C4-2B (cell line): ENCODE measurements around the gene BLID.

Experiments
- H3K27ac ChIP-seq: fragments of 450-650 bp; 2 replicates; pipeline ENCODE4 v1.5.1; 2017
- ZFX ChIP-seq: fragments of 450-650 bp; IDR thresholded peaks from 2 replicates; pipeline ENCODE4 v1.6.1; 2017
- TF ChIP-seq, protein P1 (sequence below): fragments of 450-650 bp; conservative IDR thresholded peaks from 2 replicates; pipeline ENCODE4 v1.5.1; 2017; ENCODE audit warnings: mild to moderate bottlenecking

The BLID gene, protein sequence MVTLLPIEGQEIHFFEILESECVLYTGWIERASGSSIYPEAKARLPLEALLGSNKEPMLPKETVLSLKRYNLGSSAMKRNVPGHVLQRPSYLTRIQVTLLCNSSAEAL

DNA sequence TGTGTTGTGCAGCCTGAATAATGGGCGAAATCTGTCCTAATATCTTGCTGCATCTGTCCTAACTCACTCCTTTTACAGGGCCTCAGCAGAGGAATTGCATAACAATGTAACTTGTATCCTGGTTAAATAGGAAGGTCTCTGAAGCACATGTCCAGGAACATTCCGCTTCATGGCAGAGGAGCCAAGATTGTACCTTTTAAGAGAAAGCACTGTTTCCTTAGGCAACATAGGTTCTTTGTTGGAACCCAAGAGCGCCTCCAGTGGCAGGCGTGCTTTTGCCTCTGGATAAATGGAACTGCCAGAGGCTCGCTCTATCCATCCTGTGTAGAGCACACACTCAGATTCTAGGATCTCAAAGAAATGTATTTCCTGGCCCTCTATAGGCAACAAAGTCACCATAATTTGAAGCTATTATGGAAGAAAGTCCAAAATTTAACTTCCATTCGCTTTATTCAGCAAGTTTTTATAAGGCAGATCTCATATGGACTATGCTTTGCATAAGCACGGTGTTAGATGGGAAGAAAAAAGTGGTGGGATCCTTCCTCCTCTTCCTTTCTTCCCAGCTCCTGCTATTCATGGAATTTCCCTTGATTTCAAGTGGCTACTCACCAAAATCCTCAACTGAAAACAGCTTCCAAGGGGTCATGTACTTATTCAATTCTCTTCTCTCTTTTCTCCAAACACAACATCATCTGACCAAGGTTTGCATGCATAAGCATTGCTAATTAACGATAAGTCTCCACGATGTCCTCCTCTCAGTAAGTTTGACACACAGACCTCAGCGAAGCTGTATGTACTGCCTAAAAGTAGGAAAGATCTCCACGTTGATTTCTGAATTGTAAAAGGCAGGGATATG lies at the start of gene BLID:
Gene BLID (minus strand): TSS at position 692 of the 856 bp plus-strand sequence. CDS start 293 bp downstream, at position 399.
- TF ChIP-seq, protein P1, sequence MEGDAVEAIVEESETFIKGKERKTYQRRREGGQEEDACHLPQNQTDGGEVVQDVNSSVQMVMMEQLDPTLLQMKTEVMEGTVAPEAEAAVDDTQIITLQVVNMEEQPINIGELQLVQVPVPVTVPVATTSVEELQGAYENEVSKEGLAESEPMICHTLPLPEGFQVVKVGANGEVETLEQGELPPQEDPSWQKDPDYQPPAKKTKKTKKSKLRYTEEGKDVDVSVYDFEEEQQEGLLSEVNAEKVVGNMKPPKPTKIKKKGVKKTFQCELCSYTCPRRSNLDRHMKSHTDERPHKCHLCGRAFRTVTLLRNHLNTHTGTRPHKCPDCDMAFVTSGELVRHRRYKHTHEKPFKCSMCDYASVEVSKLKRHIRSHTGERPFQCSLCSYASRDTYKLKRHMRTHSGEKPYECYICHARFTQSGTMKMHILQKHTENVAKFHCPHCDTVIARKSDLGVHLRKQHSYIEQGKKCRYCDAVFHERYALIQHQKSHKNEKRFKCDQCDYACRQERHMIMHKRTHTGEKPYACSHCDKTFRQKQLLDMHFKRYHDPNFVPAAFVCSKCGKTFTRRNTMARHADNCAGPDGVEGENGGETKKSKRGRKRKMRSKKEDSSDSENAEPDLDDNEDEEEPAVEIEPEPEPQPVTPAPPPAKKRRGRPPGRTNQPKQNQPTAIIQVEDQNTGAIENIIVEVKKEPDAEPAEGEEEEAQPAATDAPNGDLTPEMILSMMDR = peak; percentile 91
- no peak for TF ChIP-seq ZFX
- H3K27ac ChIP-seq = no peak within 1 kb of the TSS

DNA sequence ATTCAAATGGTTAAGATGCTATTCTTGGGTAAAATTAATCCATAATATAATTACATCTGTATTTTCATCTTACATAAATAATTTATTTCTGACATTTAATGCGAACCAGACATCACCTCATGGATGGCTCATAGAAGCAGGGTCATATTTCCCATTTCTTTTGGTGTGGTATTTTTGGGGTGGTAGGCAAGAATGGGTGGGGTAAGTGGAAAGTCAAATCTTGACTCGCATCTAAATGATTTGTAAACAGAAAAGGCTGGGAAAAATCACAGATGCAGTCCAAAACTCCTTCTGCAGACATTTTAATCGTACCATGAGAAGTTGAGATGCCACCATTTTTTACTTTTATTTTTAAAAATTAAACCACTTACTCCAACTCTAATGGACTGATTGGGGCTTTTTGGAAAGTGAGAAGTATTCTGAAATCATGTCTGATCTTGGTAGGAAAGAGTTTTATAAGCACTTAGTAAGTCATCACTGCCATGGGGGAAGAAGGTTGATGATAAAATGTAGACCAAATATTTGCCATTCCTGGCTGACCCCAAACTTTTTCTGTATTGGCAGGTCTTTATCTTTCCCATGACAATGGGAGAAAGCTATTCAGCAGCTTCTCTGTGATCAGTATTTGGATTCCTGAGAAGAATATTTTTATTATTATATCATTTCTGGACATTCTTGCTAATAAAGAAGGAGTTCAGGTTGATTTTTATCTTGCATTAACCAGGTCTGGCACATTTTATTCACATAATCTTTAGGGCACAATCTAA lies 47.2 kb upstream of the BLID start:
- no peak overlapping the region for H3K27ac ChIP-seq
- TF ChIP-seq, protein P1 = no peak
- TF ChIP-seq ZFX = no peak

DNA sequence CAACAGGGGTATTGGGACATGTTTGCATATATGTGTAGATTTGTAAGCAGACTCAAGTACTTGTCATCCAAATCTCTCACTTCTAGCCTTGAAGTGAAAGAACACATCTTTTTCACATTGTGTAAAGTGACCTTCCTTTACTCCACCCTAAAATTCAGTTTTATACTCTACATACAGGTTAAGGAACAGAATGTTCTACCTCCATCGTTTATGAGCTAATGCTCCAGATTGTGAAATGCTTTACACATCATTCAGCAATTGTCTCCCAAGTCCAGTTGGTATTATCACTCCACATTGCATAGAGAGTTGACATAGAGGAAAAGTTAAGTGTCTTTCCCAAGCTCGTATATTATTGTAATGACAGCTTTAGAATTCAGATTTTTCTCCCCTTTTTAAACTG lies 46.1 kb upstream of the BLID start:
- no peak overlapping the region for H3K27ac ChIP-seq
- TF ChIP-seq ZFX = no peak

DNA sequence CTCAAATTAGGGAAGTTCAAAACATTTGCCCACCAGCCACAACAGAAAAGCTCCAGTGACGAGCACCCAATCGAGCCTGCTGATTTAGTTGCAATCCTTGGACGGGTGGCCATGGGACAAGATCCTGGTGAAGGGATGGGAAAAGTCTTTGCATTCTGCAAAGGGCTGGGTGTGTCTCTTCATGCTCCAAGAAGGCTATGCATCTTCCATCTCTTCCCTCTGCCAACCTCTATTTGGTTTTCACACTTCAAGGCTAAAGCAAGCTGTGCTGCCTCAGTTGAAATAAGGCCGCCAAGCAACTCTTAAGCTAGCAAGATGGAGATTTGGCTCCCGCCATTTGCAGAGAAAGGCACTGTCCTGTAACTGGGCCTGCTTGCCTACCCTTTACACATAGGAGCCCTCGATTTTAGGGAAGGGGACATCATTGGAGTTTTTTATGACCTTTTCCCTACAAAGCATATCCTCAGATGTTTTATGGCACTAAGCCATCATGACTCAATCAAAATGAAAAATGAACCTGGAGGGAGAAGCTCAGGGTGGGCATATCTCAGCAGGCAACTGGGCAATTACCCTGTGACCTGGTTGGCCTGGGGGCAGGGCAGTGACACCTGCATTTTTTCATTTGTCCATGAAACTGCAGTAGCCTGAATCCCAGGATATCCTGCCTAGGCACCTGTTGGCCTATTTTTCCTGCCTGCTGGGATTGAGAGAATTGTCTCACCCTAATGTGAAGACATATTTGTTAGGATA lies 45.0 kb upstream of the BLID start:
- TF ChIP-seq, protein P1 = no peak
- no peak for TF ChIP-seq ZFX
- no peak overlapping the region for H3K27ac ChIP-seq

DNA sequence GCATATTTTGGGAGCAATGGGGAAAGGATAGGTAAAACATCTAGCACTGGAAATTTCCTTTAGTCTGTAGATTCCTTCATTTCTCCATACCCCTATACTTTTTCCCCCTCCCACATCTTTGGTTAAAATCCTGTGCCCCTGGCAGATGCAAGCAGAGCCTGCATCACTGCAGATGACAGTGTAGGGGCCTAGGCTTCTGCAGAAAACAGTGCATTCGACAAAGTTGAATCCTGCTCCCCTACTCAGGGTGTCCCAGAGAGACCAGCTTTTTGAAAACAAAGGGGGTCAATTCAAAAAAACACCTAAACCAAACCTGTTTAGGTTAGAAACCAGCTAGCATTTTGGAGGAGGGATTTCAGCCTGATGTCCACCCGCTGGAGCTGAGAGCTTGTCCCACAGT lies 43.8 kb upstream of the BLID start:
- no peak for TF ChIP-seq ZFX
- TF ChIP-seq, protein P1 = no peak
- H3K27ac ChIP-seq = no peak overlapping the region

DNA sequence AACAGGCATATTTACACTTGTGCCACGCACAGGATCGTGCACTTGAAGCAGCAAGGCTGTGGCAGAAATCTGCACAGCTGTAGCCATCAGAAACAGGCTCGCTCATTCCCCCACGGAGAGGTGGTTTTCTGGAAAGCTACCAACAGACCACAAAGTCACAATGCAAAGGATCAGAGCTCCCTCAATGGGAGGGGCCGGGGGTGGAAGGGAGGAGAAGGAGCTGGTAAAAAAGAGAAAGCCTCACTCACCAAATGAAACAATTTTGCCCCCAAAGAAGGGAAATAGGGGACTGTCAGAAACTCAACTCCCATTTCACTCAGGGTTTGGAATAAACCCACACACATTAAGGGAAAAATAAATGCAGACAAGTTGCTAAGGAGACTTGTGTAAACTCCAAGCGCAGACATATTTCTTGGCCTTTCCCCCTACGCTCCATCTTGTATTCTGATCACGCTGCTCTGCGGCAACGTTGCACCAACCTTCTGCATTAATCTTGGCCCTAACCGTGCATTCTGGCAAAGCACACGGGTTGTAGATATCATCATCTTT lies 43.2 kb upstream of the BLID start:
- TF ChIP-seq ZFX = no peak
- TF ChIP-seq, protein P1 = no peak
- no peak overlapping the region for H3K27ac ChIP-seq

DNA sequence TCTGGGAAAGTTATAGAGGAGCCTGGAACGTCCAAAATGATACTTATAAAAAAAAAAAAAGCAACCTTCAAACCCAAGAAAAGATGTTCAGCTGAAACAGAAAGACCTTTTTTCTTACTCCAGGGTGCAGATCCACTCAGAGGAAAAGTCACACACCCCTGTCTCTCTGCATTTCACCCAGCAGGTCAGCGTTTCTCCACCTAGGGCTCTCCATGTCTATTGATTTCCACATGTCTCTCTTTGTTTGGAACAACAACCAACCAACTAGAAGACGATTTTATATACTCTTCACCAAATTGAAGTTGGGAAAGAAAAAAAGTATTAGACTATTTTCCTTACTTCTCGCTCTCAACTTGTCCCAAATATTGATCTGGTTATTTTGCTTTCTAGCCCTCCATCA lies 42.2 kb upstream of the BLID start:
- H3K27ac ChIP-seq = no peak overlapping the region
- TF ChIP-seq, protein P1 = no peak
- no peak for TF ChIP-seq ZFX
